UCSD-AML1 (cell line): ENCODE measurements around the gene KLHL6.
A peak's percentile ranks its signal among the peaks of the same experiment; 100 is the strongest.
"Not testable (repeated sequence)": the region's sequence is repeated elsewhere in the genome, so short reads cannot be mapped to it uniquely, and the experiment has no call there.

Experiments
- DNase-seq: peaks from one replicate; lab custom pipeline; 2025; ENCODE audit not compliant: unreplicated experiment; lab: John Stamatoyannopoulos, UW

KLHL6 gene

DNA sequence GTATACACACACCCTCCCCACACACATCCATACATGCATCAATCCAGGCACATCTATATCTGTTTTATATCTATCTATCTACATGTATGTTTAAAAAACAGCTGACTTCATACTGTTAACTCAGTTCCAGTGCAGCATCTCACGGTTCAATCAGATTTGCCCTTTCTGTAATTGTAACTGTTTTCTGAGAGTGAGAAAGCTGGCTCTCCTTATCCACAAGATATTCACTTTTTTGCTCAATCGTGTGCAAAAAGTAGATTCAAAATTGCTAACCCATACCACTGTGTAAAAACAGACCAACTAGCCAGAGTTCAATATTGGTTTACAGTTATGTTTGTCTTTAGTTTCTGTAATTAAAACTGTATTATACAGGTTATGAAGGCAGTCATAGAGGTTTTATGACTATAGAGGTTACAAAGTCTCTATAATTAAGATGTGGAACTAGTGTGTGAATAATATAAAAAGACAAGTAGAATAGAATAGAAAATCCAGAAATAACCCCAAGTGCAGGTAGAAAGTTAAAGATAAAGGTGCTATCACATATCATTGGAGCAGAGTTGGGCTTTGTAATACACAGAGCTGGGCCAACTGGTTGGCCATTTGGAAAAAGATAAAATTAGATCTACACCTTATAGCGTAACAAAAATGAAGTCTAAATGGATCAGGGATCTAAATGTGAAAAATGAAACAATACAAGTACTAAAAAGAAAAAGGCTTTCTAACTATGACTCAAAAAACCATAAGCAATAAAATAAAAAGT, 107.0 kb downstream of the KLHL6 start:
- no peak for DNase-seq

DNA sequence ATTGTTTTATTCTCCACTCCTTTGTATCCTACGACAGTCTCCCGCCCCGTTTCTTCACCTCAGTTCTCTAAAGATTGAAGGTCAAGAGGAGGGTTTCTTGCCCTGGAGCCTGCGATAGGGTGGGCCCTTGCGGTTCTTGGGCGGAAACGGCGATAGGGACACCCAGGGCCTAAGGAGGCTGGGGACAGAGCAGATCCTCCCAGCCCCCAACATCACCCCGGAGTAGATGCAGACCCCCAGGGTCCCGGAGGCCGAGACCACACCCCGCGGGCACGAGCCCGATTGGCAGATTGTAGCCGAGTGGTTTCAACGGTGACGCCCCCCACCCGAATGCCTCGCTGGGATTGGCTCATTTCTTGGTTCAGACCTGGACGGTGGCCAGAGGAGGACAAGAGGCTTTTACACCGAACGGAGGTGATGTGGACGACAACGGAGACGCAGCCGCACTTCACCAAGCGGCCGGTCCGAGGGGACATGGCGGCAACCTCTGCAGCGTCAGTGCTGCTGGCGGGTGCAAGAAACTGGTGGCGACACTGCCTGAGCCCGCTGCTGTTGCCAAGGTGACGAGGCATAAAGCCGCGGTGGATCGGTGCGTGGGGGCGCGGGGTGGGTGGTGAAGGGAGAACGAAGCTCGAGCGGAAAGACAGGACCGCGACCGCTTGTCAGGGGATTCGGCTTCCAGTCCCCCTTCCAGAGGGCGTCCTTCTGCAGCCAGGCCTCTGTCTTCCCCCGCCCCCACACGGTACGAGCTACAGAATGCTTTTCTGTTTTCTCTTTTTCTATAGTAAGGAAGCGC, 108.1 kb downstream of the KLHL6 start:
- DNase-seq = peak; percentile 85

DNA sequence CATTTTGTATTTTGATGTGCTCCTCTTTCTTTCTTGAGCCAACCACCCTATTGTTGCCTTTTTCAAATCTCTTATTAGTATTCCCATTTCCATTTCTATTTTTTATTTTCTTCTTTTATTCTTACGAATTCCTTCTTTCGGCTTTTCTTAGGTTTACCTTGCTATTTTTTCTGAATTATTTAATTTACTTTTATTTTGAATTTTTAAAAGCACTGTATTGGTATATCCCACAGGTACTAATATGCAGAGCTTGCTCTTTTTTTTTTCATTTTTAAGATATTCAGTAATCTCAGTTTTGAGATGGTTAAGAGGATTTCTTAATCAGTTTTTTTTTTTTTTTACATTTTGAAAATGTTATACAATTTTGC, 108.7 kb downstream of the KLHL6 start:
- no peak for DNase-seq

DNA sequence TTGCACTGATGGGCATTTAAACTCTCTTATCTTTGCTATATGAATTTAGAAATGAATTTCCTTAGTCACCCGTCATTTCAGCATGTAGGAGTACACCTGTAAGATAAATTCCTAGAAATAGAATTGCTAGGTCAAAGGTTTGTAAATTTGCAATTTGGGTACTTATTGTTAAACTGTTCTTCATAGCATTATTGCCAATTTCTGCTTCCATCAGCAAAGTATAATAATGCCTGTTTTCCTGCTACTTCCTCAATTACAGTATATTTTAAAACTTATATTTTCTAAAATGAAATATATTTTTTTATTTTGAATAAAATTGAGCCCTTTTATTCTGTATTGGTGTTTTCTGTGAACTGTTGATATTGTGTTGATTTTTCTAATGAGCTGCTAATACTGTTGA, 110.8 kb downstream of the KLHL6 start:
- no peak for DNase-seq

DNA sequence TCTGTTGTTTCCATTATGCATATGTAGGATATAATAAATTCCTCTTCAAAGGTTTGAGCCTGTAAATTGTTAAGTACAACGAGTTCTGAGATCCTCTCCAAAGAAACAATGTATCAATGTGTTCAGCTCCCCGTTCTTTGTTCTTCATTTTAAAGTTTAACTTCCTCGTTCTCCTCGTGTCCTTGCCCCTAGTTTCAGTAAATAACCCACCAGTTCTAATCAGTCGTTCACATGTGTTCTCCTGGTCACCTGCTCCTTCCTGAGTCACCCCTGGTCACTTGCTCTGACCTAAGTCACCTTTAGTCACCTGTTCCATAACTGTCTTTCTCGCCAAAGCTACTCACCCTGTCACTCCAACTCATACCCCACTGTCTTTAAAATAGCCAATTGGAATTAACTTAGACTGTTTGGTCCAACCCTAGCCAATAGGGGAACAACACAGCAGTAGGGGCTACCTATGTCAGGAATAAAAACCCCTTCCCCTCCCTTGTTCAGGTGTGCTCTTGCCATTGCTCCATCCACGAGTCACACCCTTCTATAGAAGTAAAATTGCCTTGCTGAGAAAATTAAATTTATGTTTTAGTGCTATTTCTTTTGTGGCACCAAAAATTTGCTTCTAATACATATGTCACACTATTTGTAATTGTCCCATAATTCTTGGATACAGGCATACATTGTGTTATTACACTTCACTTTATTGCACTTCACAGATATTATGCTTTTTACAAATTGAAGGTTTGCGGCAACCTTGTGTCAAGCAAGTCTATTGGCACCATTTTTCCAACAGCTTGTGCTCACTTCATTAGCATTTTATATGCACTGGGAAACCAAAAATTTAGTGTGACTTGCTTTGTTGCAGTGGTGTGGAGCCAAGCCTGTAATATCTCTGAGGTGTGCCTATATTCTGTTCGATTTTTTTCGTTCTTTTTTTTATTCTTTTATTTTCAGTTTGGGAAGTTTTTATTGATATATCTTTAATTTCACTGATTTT, 111.8 kb downstream of the KLHL6 start:
- no peak for DNase-seq

DNA sequence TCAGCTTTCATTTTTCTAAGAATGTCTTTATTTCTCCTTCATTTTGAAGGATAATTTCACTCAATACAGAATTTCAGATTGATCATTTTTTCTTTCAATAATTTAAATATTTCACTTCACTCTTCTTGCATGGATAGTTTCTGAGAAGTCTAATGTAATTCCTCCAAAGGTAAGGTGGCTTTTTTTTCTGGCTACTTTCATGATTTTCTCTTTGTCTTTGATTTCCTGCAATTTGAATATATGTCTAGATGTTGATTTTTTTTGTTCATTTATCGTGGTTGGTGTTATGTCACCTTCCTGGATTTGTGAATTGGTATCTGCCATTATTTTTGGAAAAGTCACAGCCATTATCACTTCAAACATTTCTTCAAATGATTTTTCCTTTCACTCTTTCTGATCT, 112.5 kb downstream of the KLHL6 start:
- DNase-seq = no peak

DNA sequence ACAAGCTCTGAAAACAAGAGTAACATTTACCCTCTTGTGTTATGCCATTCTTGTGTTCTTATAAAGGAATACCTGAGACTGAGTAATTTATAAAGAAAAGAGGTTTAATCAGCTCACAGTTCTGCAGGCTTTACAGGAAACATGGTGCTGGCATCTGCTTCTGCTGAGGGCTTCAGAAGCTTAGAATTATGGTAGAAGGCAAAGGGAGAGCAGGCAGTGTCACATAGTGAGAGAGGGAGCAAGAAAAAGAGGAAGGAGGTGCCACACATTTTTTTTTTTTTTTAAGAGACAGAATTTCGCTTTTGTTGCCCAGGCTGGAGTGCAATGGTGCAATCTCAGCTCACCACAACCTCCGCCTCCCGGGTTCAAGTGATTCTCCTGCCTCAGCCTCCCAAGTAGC, 115.0 kb downstream of the KLHL6 start:
- not testable (repeated sequence) for DNase-seq

DNA sequence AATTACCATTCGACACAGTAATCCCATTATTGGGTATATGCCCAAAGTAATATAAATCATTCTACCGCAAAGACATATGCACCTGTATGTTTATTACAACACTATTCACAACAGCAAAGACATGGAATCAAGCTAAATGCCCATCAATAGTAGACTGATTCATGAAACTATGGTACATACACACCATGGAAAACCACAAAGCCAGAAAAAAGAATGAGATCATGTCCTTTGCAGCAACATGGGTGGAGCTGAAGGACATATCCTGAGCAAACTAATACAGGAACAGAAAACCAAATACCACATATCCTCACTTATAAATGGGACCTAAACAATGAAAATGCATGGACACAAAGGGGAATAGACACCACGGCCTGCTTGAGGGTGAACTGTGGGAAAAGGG, 116.0 kb downstream of the KLHL6 start:
- DNase-seq = no peak

DNA sequence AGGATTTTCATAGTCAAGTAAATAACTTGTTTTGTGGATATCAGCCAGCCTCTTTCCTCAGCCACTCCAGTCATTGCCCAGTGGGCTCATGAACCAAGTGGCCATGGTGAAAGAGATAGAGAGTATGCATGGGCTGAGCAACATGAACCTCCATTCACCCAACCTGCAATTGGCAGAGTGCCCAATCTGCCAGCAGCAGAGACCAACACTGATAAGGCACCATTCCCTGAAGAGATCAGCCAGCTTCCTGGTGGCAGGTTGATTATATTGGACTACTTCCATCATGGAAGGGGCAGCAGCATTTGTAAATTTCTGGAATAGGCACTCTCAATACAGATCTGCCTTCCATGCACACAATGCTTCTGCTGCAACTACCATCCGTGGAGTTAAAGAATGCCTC, 116.8 kb downstream of the KLHL6 start:
- no peak for DNase-seq

DNA sequence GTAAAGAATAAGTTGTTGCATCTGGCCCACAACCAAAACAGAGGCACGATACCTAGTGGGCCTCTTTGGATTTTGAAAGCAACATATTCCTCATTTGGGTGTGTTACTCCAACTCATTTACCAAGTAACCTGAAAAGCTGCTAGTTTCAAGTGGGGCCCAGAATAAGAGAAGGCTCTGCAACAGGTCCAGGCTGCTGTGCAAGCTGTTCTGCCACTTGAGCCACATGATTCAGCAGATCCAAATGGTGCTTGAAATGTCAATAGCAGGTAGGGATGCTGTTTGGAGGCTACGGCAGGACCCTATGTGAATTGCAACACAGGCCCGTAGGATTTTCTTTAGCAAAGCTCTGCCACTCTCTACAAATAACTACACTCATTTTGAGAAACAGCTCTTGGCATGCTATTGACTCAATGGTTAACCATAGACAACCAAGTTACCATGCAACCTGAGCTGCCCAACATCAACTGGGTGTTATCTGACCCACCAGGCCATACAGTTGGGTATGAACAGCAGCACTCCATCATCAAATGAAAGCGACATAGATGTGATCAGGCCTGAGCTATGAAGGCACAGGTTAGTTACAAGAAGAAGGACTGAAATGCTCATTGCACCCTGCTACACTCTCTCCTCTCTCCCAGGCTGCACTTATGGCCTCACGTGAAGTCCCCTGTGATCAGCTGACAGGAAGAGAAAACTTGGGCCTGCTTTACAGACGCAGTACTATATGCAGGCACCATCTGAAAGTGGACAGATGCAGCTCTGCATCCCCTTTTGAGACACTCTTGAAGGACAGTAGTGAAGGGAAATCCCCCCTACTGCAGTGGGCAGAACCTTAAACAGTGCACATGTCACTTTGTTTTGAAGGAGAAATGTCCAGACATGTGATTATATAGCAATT, 117.6 kb downstream of the KLHL6 start:
- DNase-seq = no peak
